ENCODE results near the gene SLC13A1. TPM values are rescaled to one million over a fixed set of nuclear protein-coding genes. Genes with fewer than 3 reads are reported as not detected.

SLC13A1 gene
- total RNA-seq (2021; ENCODE audit: unreplicated experiment): not detected
- polyA plus RNA-seq (2012): not detected in 2 replicates
- Bru-seq, nascent RNA: not detected
- not detected for BruChase-seq, experiment 1, labeled RNA remaining after a 6-hour chase
- BruChase-seq, experiment 2, labeled RNA remaining after a 2-hour chase: percentile 1 among the genes with signal in this experiment
- long read RNA-seq: 0 reads

- Histone ChIP-seq H3K9me2 (ENCODE audit: insufficient read depth) (no peaks in the 10 kb centered on the region), H3K4me2 (ENCODE audit: low read length) (no peak within 1 kb of the TSS), H3K9me3 (ENCODE audit: control insufficient read depth in 1 of 2, insufficient read depth in 1 of 2, low read depth in 1 of 2, low read length in 2 of 2) (no peaks in the 10 kb centered on the region), H4K20me1 (ENCODE audit: insufficient read depth) (no peaks in the 10 kb centered on the region), H3K27ac (ENCODE audit: low read depth, low read length) (no peak within 1 kb of the TSS), H3K27me3 (ENCODE audit: insufficient read depth, low read length) (no peaks in the 10 kb centered on the region), H3K4me3 (replicated peaks in 1 of 2; ENCODE audit: low read depth in 1 of 2, low read length in 2 of 2) (no peak within 1 kb of the TSS), H3K9ac (ENCODE audit: low read length) (no peak within 1 kb of the TSS), H3K79me2 (ENCODE audit: insufficient read depth, low read length) (no peaks in the 10 kb centered on the region), H3K4me1 (ENCODE audit: control insufficient read depth in 1 of 2, insufficient read depth in 2 of 2, low read length in 2 of 2) (no peaks in the 10 kb centered on the region), H3K36me3 (ENCODE audit: control insufficient read depth in 1 of 2, insufficient read depth in 2 of 2, low read length in 2 of 2) (no peaks in the 10 kb centered on the region), H2AFZ (ENCODE audit: low read depth, low read length, poor library complexity, severe bottlenecking) (no peak within 1 kb of the TSS)
- CTCF ChIA-PET: no interaction called here
- intact Hi-C loops (cut with micrococcal nuclease): no loop called here
- RAD21 ChIA-PET (ENCODE audit: low non-redundant PET in 1 of 2, low total read pairs in 2 of 2, uncharacterized antibody in 2 of 2, unreplicated experiment in 2 of 2): no interaction called here
- POLR2A ChIA-PET: no interaction called here
- no peak for ATAC-seq
- no peak for TF ChIP-seq ELF1 (IDR thresholded peaks at IDR 0.05; ENCODE audit: borderline replicate concordance, low read depth)
- no peak for TF ChIP-seq POLR2AphosphoS5 (IDR thresholded peaks at IDR 0.05; ENCODE audit: low read depth, low read length)
- no peak for TF ChIP-seq YY1 (IDR thresholded peaks at IDR 0.05; ENCODE audit: extremely low read depth, insufficient replicate concordance, low read depth, low read length)
- no TSS peak for BruUV-seq (replicated peaks)
- no peak for DNase-seq (ENCODE audit: low read depth, low spot score)
Observed at GRCh38 chr7:123199883-123200282, at the start of gene SLC13A1. SLC13A1 (minus strand) TSS chr7:123199969; CDS start chr7:123199946, 23 bp downstream.

DNA sequence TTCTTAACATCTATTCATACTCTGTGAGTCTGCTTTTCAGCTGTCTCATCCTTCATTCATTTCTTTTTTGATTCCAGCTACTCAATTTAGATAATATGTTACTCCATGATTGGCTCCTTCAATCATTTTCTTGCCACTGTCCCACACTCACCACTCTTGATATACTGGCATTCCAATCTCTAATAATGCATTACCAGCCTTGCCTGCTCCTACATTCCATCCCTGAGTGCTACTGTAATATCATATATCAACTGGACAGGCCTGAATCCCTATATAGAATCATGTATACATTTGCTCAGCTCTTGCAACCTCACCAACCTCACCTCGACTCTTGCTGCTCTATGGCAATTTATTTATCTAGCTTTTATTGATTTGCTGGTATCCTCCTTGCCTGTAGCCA lies 45.0 kb upstream of the SLC13A1 start:
- H3K79me2 ChIP-seq (ENCODE audit: insufficient read depth, low read length): no peaks in the 10 kb centered on the region
- no peaks in the 10 kb centered on the region for H4K20me1 ChIP-seq (ENCODE audit: insufficient read depth)
- H3K27me3 ChIP-seq (ENCODE audit: insufficient read depth, low read length): no peaks in the 10 kb centered on the region
- intact Hi-C loops (cut with micrococcal nuclease): no loop called here
- ChIA-PET POLR2A (no interaction called here), RAD21 (ENCODE audit: low non-redundant PET in 1 of 2, low total read pairs in 2 of 2, uncharacterized antibody in 2 of 2, unreplicated experiment in 2 of 2) (no interaction called here), CTCF (no interaction called here)
- ATAC-seq: no peak
- H3K27ac ChIP-seq (ENCODE audit: low read depth, low read length): no peak overlapping the region
- no peak overlapping the region for H3K4me3 ChIP-seq (replicated peaks in 1 of 2; ENCODE audit: low read depth in 1 of 2, low read length in 2 of 2)
- no peak overlapping the region for H3K9ac ChIP-seq (ENCODE audit: low read length)
- H3K36me3 ChIP-seq (ENCODE audit: control insufficient read depth in 1 of 2, insufficient read depth in 2 of 2, low read length in 2 of 2): no peaks in the 10 kb centered on the region
- no peak overlapping the region for H2AFZ ChIP-seq (ENCODE audit: low read depth, low read length, poor library complexity, severe bottlenecking)
- no peak for DNase-seq (ENCODE audit: low read depth, low spot score)
- H3K9me2 ChIP-seq (ENCODE audit: insufficient read depth): no peaks in the 10 kb centered on the region
- no peak overlapping the region for H3K4me2 ChIP-seq (ENCODE audit: low read length)
- H3K9me3 ChIP-seq (ENCODE audit: control insufficient read depth in 1 of 2, insufficient read depth in 1 of 2, low read depth in 1 of 2, low read length in 2 of 2): no peaks in the 10 kb centered on the region
- BruUV-seq (replicated peaks): no TSS peak
- peaks cover 0 to 6% of the 10 kb centered on the region in 2 experiments; a peak in 1 of 4 replicates for H3K4me1 ChIP-seq (ENCODE audit: control insufficient read depth in 1 of 2, insufficient read depth in 2 of 2, low read length in 2 of 2)
- TF ChIP-seq POLR2A (IDR thresholded peaks at IDR 0.05; ENCODE audit: borderline replicate concordance, extremely low read depth, insufficient read depth, insufficient read length) (no peak), CBX3 (IDR thresholded peaks at IDR 0.05; ENCODE audit: low read depth) (no peak), ZNF274 (IDR thresholded peaks at IDR 0.05; ENCODE audit: low read depth, low read length) (no peak), RAD21 (IDR thresholded peaks at IDR 0.05; ENCODE audit: low read depth) (no peak), EZH2phosphoT487 (IDR thresholded peaks at IDR 0.05; ENCODE audit: borderline replicate concordance) (no peak), POLR2AphosphoS5 (IDR thresholded peaks at IDR 0.05; ENCODE audit: low read depth, low read length) (no peak)
- TF ChIP-seq, protein P1, sequence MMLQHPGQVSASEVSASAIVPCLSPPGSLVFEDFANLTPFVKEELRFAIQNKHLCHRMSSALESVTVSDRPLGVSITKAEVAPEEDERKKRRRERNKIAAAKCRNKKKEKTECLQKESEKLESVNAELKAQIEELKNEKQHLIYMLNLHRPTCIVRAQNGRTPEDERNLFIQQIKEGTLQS (IDR thresholded peaks at IDR 0.05): no peak

Data from HCT116 (cell line).